ENCODE data around the gene ARMC5. TPM values are rescaled to one million over a fixed set of nuclear protein-coding genes. Genes with fewer than 3 reads are reported as not detected.

ARMC5 gene
- total and polyA plus RNA-seq, 3 donors from 2014 or later: 11.0 to 21.3 (median 19.1) TPM

DNA sequence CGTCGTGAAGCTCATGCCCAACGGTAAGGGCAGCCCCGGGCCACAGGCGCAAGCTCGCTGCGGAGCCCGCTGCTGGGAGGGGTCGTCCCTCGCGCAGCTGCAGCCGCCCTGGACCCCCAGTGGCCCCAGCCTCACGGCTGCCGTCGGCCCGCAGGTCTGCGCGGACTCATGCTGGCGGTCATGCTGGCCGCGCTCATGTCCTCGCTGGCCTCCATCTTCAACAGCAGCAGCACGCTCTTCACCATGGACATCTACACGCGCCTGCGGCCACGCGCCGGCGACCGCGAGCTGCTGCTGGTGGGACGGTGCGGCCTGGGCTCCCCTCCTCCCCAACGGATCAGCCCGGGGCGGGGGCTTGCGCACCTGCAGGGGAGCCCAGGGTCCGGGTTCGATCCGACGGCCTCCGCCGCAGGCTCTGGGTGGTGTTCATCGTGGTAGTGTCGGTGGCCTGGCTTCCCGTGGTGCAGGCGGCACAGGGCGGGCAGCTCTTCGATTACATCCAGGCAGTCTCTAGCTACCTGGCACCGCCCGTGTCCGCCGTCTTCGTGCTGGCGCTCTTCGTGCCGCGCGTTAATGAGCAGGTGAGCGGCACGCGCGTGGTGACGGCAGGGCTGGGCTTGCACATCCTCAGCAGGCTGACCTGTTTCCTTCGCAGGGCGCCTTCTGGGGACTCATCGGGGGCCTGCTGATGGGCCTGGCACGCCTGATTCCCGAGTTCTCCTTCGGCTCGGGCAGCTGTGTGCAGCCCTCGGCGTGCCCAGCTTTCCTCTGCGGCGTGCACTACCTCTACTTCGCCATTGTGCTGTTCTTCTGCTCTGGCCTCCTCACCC lies 29.4 kb downstream of the ARMC5 start:
- no peak for DNase-seq
- TF ChIP-seq POLR2A (IDR thresholded peaks at IDR 0.05): no peak
- TF ChIP-seq, protein P1, sequence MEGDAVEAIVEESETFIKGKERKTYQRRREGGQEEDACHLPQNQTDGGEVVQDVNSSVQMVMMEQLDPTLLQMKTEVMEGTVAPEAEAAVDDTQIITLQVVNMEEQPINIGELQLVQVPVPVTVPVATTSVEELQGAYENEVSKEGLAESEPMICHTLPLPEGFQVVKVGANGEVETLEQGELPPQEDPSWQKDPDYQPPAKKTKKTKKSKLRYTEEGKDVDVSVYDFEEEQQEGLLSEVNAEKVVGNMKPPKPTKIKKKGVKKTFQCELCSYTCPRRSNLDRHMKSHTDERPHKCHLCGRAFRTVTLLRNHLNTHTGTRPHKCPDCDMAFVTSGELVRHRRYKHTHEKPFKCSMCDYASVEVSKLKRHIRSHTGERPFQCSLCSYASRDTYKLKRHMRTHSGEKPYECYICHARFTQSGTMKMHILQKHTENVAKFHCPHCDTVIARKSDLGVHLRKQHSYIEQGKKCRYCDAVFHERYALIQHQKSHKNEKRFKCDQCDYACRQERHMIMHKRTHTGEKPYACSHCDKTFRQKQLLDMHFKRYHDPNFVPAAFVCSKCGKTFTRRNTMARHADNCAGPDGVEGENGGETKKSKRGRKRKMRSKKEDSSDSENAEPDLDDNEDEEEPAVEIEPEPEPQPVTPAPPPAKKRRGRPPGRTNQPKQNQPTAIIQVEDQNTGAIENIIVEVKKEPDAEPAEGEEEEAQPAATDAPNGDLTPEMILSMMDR (IDR thresholded peaks at IDR 0.05): no peak

DNA sequence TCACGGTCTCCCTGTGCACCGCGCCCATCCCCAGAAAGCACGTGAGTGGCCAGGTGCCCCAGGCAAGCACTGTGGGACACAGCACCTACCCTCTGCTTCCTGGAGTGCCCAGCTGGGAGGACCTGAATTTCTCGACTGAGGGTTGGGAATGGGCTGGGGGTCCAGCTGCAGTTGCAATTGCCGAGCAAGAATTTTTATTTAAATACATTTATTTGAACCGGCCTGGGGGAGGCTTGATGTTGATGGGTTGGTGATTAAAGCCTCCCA lies 29.9 kb downstream of the ARMC5 start:
- intact Hi-C loops (cut with DNase I; ENCODE audit: low total_unique reads): no loop called here
- Histone ChIP-seq H3K4me1 (peaks cover 11% of the 10 kb centered on the region), H3K36me3 (ENCODE audit: low read depth, missing control alignments) (no peaks in the 10 kb centered on the region), H3K4me3 (no peak overlapping the region), H3K27me3 (no peaks in the 10 kb centered on the region), H3K27ac (no peak overlapping the region), H3K9me3 (no peaks in the 10 kb centered on the region)
- TF ChIP-seq, protein P1 (IDR thresholded peaks at IDR 0.05): no peak
- TF ChIP-seq POLR2A (IDR thresholded peaks at IDR 0.05): no peak
- WGBS, 2 donors: 75 to 77% methylated on average over 7 of the region's 7 CpGs
- DNase-seq: no peak

More for the DNA sequence above, 29.4 kb downstream of the ARMC5 start:
- H3K4me1 ChIP-seq: peaks cover 11% of the 10 kb centered on the region
- no peaks in the 10 kb centered on the region for H3K36me3 ChIP-seq (ENCODE audit: low read depth, missing control alignments)
- H3K27ac ChIP-seq: no peak overlapping the region
- H3K9me3 ChIP-seq: no peaks in the 10 kb centered on the region
- intact Hi-C loops (cut with DNase I; ENCODE audit: low total_unique reads): no loop called here
- peak overlapping the region; percentile 41 to 43 for H3K4me3 ChIP-seq
- no peaks in the 10 kb centered on the region for H3K27me3 ChIP-seq
- 34 to 46% methylated on average over 6 to 74 of the region's 77 CpGs for WGBS, 2 donors

DNA sequence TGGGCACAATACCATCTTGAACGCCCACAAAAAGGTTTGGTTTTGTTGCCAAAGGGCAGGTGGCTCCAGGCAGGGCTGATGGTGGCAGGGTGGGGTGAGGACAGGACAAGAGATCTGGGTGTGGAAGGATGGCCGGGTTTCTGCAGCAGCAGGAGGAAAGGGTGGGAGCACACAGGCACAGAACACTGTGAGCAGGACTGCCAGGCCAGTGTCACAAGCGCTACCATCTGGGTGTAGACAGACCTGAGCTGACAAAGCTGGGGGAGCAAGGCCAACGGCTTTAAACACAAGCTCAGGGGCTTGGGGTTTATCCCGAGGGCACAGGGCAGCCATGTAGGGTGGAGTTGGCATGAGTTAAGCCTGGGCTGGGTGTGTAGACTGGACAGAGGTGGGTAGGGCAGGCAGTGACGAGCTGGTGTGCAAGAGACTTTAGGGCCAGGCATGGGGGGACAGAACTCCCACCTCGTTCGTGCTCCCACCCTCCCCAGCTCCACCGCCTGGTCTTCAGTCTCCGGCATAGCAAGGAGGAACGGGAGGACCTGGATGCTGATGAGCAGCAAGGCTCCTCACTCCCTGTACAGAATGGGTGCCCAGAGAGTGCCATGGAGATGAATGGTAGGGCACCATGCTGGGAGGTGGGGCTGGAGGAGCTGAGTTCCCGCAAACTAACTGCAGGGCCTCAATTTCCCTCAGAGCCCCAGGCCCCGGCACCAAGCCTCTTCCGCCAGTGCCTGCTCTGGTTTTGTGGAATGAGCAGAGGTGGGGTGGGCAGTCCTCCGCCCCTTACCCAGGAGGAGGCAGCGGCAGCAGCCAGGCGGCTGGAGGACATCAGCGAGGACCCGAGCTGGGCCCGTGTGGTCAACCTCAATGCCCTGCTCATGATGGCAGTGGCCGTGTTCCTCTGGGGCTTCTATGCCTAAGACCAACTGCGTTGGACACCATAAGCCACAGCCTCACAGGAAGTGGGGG lies 30.6 kb downstream of the ARMC5 start:
- 85 to 92% methylated on average over 9 to 22 of the region's 22 CpGs for WGBS, 2 donors
- TF ChIP-seq, protein P1 (IDR thresholded peaks at IDR 0.05): no peak
- TF ChIP-seq POLR2A (IDR thresholded peaks at IDR 0.05): no peak
- DNase-seq: no peak
- intact Hi-C loops (cut with DNase I; ENCODE audit: low total_unique reads): no loop called here
- H3K36me3 ChIP-seq (ENCODE audit: low read depth, missing control alignments): no peaks in the 10 kb centered on the region
- no peaks in the 10 kb centered on the region for H3K9me3 ChIP-seq
- H3K27ac ChIP-seq: no peak overlapping the region
- H3K4me1 ChIP-seq: peaks cover 11% of the 10 kb centered on the region
- no peak overlapping the region for H3K4me3 ChIP-seq
- H3K27me3 ChIP-seq: no peaks in the 10 kb centered on the region

DNA sequence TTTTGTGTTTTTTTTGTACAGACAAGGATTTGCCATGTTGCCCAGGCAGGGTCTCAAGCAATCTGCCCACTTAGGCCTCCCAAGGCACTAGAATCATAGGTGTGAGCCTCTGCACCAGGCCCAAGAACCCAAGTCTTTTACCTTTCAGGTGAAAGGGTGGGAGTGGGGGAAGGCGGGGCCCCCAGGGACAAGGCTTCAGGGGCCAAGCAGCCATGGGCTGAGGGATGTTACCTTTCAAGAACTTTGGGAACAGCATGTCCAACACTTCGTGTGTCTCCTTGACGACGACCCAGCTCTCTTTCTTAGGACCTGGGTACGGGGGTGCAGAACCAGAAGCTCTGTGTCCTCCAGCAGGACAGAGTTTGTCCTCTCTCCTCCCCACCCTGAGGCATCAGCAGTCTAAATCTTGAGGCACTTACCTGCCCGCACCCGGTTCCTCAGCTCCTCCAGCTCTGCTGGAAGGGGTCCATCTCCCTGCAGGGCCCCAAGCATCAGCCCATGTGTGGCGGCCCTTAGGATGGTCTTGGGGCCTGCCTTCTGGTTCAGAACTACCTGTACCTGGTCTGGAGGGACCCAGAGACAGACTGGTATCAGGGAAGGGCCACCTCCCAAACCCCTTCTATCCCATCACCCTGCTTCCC lies 32.6 kb downstream of the ARMC5 start:
- Histone ChIP-seq H3K27me3 (no peaks in the 10 kb centered on the region), H3K9me3 (no peaks in the 10 kb centered on the region), H3K4me1 (peaks cover 11% of the 10 kb centered on the region), H3K4me3 (no peak overlapping the region), H3K27ac (no peak overlapping the region), H3K36me3 (ENCODE audit: low read depth, missing control alignments) (no peaks in the 10 kb centered on the region)
- TF ChIP-seq POLR2A (IDR thresholded peaks at IDR 0.05): no peak
- TF ChIP-seq, protein P1 (IDR thresholded peaks at IDR 0.05): no peak
- DNase-seq: no peak
- WGBS, 2 donors: 93 to 95% methylated on average over 7 to 8 of the region's 8 CpGs
- intact Hi-C loops (cut with DNase I; ENCODE audit: low total_unique reads): no loop called here
